NCI-H187 treated with DMSO at 0.1 percent for 48 hours (cell line): ENCODE data around the gene TMEM87B.
"Not testable (repeated sequence)": the region's sequence is repeated elsewhere in the genome, so short reads cannot be mapped to it uniquely, and the experiment has no call there.

Experiments
- DNase-seq: peaks from one replicate; lab custom pipeline; 2025; lab: John Stamatoyannopoulos, UW

TMEM87B gene

GRCh38 chr2:112133344-112133743, 78.3 kb downstream of the TMEM87B start:
- DNase-seq, result no peak

DNA sequence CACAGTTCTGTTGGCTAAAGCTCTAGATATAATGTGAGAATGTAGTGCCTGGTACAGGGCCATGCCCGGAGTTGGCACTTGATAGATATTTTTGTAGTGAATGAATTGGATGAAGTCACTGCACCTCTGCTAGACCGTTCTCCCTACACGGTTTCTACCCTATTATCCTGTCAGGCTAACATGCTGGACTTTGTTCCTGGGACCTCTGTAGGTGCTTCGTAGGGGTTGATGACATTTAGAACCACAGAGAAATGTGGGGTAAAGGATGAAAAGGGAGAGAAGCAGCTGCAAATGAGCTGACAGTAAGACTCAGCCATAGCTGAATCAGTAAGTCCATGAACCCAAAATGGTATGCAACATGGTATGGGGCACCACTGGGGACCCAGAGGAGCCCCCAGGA, 79.1 kb downstream of the TMEM87B start:
- no peak for DNase-seq

DNA sequence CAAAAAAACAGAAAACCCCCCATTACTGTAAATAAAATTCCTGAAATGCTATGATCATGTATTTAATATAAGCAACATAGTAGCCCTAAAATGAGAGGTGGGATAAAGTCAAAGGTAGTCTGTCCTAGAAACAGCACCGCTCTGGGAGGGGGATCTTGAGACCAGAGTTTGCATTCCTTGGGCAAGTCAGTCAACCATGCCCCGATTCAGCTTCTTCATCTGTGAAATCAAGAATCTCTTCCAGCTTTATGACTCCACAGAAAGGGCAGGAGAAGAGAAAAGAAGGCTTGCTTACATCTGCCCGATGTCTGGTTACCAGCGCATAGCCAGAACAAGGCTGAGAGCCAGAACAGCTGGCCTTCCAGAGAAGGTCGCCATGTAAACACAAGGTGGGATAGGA, 81.0 kb downstream of the TMEM87B start:
- no peak for DNase-seq

DNA sequence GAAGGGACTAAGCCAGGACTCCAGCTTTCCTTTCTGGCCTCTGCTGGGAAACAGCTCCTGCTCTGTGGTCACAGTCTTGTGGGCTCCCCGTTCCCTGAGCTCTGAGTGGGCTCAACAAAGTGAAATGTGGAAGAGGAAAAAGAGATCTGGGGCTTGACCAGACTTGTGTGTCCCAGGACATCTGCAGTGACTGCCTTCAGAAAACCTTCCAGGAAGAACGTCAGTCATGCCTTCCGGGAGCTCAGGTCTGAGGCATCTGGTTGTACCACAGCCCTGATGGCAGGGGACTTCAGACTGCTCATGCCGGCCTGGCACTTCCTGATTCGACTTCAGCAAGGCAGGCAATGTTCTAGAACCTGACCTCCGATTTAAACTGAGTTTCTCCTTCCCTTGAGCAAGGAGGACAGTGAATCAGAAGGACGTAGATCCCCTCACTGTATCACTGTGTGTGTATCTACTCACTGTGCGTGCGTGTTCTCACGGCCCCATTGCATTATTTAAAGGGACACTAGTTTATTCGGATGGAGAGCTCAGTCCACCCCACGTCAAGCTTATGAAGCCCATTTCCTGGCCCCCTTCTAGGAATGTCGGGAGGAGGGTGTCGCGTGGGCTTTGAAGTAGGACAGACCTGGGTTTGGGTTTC, 82.6 kb downstream of the TMEM87B start:
- DNase-seq, result no peak

- DNase-seq, result no peak
These were observed 83.3 kb downstream of the TMEM87B start, which contains the start of gene FBLN7 for GRCh38 chr2:112138159-112139032. FBLN7 (plus strand) TSS chr2:112138385; CDS start chr2:112138656, 271 bp downstream.

GRCh38 chr2:112139033-112139614, 84.1 kb downstream of the TMEM87B start:
- DNase-seq, result not testable (repeated sequence)

DNA sequence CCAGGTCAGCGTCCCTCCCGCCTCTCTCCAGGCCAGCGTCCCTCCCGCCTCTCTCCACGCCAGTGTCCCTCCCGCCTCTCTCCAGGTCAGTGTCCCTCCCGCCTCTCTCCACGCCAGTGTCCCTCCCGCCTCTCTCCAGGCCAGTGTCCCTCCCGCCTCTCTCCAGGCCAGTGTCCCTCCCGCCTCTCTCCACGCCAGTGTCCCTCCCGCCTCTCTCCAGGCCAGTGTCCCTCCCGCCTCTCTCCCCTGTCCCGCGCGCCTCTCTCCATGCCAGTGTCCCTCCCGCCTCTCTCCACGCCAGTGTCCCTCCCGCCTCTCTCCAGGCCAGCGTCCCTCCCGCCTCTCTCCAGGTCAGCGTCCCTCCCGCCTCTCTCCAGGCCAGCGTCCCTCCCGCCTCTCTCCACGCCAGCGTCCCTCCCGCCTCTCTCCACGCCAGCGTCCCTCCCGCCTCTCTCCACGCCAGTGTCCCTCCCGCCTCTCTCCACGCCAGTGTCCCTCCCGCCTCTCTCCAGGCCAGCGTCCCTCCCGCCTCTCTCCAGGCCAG, 84.7 kb downstream of the TMEM87B start:
- DNase-seq, result not testable (repeated sequence)

DNA sequence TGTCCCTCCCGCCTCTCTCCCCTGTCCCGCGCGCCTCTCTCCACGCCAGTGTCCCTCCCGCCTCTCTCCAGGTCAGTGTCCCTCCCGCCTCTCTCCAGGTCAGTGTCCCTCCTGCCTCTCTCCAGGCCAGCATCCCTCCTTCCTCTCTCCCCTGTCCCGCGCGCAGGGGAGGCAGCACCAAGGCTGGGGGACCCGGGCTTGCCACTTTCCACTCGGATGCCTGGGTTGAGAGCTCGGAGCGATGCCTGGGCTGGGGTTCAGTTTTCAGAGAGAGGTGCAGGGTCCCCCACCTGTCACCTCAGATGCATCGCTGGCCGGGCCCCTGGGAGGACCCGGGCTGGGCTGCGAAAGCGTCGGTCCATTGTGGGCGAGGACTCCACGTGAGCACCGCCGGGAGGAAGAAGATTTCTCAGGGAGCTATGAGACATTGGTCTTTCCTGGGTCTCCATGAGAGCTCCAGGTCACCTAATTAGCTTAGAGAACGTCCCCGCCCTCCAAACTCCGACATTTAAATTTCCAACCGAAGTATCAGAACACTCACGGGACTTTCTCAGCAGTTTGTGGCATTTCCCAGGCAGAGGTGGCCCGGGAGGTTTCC, 85.2 kb downstream of the TMEM87B start:
- DNase-seq, result no peak

DNA sequence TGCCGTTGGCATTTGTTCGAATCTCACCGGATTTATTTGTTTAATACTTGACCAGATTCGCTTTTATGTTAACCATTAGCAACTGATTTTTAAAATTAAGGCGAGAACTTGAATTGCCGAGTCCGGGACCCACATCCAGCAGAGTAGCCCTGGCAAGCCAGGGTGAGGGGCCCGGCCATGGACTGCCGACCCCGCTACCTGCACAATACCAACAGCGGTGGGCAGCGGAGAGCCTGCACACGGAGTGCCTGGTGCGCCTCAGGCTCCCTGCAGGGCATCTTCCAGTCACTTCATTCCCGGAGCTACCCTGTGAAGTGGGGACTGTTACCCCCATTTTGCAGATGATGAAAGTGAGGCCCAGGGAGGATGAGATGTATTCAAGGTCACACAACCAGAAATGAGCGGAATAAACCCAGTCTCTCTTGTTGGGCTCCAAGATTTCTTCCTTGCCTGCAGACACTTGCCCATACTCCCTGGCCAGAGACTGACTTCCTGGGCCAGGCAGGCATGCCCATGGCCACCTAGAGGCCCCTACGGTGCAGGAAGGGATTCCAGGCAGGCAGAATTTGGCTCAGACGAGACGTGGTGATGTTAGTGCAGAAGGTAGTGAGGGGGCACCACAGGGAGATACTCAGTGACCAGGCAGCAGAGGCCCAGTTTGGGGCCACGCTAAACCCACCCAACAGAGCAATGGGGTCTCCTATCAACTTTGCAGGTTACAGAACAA, 86.0 kb downstream of the TMEM87B start:
- no peak for DNase-seq

DNA sequence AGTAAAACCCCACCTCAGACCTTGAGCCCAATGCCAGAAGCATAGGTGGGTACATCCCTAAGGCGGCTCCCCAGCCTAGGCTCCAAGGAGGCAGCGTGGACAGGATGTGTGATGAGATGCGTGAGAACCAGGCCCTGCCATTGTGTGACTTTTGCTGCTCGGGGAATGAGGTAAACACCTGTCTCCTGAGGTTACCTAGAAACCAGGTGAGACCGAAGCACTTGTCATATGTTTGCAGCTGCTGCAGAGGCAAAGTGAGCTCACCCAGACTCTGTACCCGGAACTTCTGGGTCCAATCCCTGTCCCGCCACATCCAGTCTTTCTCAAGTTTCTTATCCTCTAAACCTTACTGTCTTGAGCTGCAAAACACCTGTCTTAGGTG, 86.5 kb downstream of the TMEM87B start:
- no peak for DNase-seq

GRCh38 chr2:112142525-112143078, 87.5 kb downstream of the TMEM87B start:
- DNase-seq, result no peak

GRCh38 chr2:112143150-112143549, 88.1 kb downstream of the TMEM87B start:
- no peak for DNase-seq

DNA sequence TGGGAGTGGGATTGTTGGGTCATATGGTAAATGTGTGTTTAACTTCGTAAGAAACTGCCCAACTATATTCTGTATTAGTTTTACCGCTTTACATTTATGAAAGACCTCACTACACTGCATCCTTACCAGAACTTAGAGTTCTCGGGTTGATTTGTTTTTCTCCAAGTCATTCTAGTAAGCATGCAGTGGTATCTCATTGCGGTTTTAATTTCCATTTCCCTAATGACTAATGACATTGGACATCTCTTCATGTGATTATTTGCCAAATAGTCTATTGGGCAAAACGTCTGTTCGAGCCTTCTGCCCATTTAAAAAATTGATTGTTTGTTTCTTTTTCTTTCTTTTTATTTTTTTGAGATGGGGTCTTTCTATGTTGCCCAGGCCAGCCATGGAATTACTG, 89.9 kb downstream of the TMEM87B start:
- DNase-seq, result no peak

GRCh38 chr2:112147382-112148168, 92.5 kb downstream of the TMEM87B start:
- no peak for DNase-seq

DNA sequence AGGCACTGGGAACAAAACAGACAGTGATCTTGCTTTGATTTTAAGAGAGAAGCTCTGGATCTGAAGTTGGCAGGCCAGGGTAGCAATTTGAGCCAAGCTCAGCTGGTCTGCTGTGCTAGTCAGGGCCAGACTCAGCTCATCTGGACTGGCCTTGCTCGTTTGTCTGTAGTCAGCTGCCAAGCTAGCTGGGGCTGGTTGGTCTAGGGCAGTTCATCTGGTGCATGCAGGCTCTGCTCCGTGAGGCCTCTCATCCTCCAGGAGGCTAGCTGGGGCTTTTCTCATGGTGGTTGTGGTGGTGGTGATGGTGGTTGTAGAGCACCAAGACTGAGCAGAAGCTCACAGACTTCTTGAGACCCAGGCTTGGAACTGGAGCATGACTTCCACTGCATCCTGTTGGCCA, 93.4 kb downstream of the TMEM87B start:
- no peak for DNase-seq

DNA sequence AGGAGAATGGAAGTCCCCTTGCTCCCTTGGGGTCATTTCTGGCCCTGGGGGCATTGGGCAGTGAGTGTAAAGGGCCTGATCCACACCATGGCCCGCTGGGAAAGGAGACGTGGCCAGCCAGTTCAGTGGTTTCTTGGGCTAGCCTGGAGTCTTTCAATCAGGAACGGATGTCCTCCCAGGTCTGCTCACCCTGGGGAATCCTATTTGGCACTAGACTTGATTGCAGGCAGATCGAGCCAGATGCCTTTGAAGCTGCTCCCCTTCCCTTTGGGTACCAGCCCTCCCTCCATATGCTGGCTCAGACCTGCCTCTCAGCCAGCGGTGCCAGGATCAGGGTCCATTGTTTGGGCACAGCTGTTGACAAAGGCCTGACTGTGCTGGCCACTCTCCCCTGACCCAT, 94.1 kb downstream of the TMEM87B start:
- no peak for DNase-seq

GRCh38 chr2:112149866-112150435, 94.9 kb downstream of the TMEM87B start:
- DNase-seq, result no peak

DNA sequence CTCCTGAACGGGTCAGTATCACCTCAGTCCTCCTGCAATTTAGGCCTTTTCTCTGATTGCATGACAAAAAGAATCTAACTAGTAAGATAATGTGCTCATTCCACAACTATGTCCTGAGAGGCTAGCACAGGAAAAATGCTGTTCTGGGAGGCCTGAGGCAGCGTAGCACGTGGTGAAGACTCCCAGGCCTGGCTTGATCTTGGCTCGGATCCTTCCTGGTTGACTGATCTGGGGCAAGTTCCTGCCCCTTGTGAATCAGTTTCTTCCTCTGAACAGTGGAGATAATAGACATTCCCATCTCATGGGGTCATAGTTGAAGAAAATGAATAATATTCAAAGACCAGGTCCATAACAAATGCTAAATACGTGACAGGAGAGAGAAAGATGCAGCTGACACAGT, 95.4 kb downstream of the TMEM87B start:
- DNase-seq, result no peak

- no peak for DNase-seq
These were observed 95.8 kb downstream of the TMEM87B start for GRCh38 chr2:112150851-112151250.

GRCh38 chr2:112151271-112151670, 96.2 kb downstream of the TMEM87B start:
- DNase-seq, result no peak
